Panc1 (cell line): Measurements from ENCODE around the gene PKD1L1. TPM values are rescaled to one million over a fixed set of nuclear protein-coding genes. Genes with fewer than 3 reads are reported as not detected.

Source experiments
- ATAC-seq: fragments of 200-7000 bp; cut with Tn5 transposase; 2 replicates; pipeline ENCODE4 v1.9.1; 2020; ENCODE audit warnings: mild to moderate bottlenecking, moderate library complexity
- BruUV-seq: library from RNA; stranded (reverse); fragments of 400-500 nt; replicated peaks from 2 replicates; lab custom pipeline; 2021; lab: Mats Ljungman, UMichigan
- CTCF ChIA-PET: fragments of 300-600 bp; sonication (Branson Sonifier 250); formaldehyde crosslinking; loops from one replicate; lab custom pipeline; 2022; ENCODE audit warnings: antibody characterized with exemption; lab: Charles Lee
- POLR2A ChIA-PET: fragments of 300-600 bp; sonication (Branson Sonifier 250); formaldehyde crosslinking; loops from one replicate; lab custom pipeline; 2022; ENCODE audit warnings: antibody characterized with exemption; lab: Charles Lee
- DNase-seq: peaks from one replicate; pipeline ENCODE4 v3.0.0-alpha.2; 2010; ENCODE audit warnings: low read depth, low spot score
- H3K27ac ChIP-seq: 2 replicates; pipeline ENCODE4 v1.5.1; 2011; ENCODE audit warnings: mild to moderate bottlenecking, low read length, inconsistent platforms
- H3K27me3 ChIP-seq: fragments of 200-500 bp; sonication (Bioruptor generic); 2 replicates; pipeline ENCODE4 v1.6.0; 2014; ENCODE audit warnings: low read length, inconsistent platforms; ENCODE audit not compliant: control insufficient read depth, insufficient read depth
- H3K36me3 ChIP-seq: fragments of 200-500 bp; sonication (Bioruptor generic); 2 replicates; pipeline ENCODE4 v1.5.1; 2014; ENCODE audit warnings: inconsistent platforms, mild to moderate bottlenecking, low read length, moderate library complexity; ENCODE audit not compliant: control insufficient read depth, insufficient read depth
- H3K4me1 ChIP-seq: 2 replicates; pipeline ENCODE4 v1.5.1; 2011; ENCODE audit warnings: inconsistent platforms, mild to moderate bottlenecking, low read length, moderate library complexity; ENCODE audit not compliant: control insufficient read depth, insufficient read depth
- H3K4me3 ChIP-seq, 2 experiments: 2 replicates each; pipeline ENCODE4 v1.5.1; 2011 to 2012; ENCODE audit warnings: low read depth in 2 of 2, low read length in 2 of 2, mild to moderate bottlenecking in 2 of 2, inconsistent platforms in 1 of 2, moderate library complexity in 1 of 2
- H3K9me3 ChIP-seq: fragments of 200-500 bp; sonication (Bioruptor generic); 2 replicates; pipeline ENCODE4 v1.5.1; 2014; ENCODE audit warnings: low read depth, mild to moderate bottlenecking, inconsistent platforms, low read length, moderate library complexity; ENCODE audit not compliant: control insufficient read depth, insufficient read depth
- POLR2AphosphoS5 ChIP-seq: IDR thresholded peaks from 2 replicates; pipeline ENCODE4 v1.6.1; 2012; ENCODE audit warnings: mild to moderate bottlenecking, low read depth, low read length, moderate library complexity
- REST ChIP-seq, 2 experiments: IDR thresholded peaks; 2 replicates each; pipeline ENCODE4 v1.6.1; 2011 to 2012; ENCODE audit warnings: low read depth in 2 of 2, control low read depth in 1 of 2, low read length in 1 of 2, mild to moderate bottlenecking in 1 of 2, moderate library complexity in 1 of 2; ENCODE audit not compliant: insufficient read depth in 1 of 2
- SIN3A ChIP-seq: IDR thresholded peaks from 2 replicates; pipeline ENCODE4 v1.6.1; 2012; ENCODE audit warnings: low read depth, mild to moderate bottlenecking, low read length, moderate library complexity, borderline replicate concordance; ENCODE audit not compliant: insufficient read depth
- TCF7L2 ChIP-seq: IDR thresholded peaks from 2 replicates; pipeline ENCODE4 v1.6.1; 2011; ENCODE audit warnings: mild to moderate bottlenecking, low read depth, low read length, inconsistent platforms
- in situ Hi-C: cut with HindIII; loops from 2 replicates; pipeline ENCODE4 v1.10.0; 2016; ENCODE audit warnings: low sequenced_read_pairs, low pct_unique_long_range_greater_than_20kb
- intact Hi-C: fragments of 100-400 bp; cut with micrococcal nuclease; formaldehyde crosslinking; loops from one replicate; pipeline ENCODE4 v1.10.0; 2022; ENCODE audit not compliant: unreplicated experiment
- total RNA-seq: library from RNA; stranded (reverse); gene quantifications from one replicate; pipeline ENCODE4 v1.2.1, GENCODE V29; 2021; ENCODE audit not compliant: unreplicated experiment
- TF ChIP-seq, protein P1 (sequence below): fragments of 450-650 bp; IDR thresholded peaks from 2 replicates; pipeline ENCODE4 v1.5.1; 2017; ENCODE audit warnings: mild to moderate bottlenecking

PKD1L1 gene
- total RNA-seq, 1 experiment from 2014 or later, result 2.2 TPM

- TF ChIP-seq, protein P1, sequence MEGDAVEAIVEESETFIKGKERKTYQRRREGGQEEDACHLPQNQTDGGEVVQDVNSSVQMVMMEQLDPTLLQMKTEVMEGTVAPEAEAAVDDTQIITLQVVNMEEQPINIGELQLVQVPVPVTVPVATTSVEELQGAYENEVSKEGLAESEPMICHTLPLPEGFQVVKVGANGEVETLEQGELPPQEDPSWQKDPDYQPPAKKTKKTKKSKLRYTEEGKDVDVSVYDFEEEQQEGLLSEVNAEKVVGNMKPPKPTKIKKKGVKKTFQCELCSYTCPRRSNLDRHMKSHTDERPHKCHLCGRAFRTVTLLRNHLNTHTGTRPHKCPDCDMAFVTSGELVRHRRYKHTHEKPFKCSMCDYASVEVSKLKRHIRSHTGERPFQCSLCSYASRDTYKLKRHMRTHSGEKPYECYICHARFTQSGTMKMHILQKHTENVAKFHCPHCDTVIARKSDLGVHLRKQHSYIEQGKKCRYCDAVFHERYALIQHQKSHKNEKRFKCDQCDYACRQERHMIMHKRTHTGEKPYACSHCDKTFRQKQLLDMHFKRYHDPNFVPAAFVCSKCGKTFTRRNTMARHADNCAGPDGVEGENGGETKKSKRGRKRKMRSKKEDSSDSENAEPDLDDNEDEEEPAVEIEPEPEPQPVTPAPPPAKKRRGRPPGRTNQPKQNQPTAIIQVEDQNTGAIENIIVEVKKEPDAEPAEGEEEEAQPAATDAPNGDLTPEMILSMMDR, result peak; percentile 80; the same call in 1 of the 2 replicates
- no peak for TF ChIP-seq POLR2AphosphoS5
- TF ChIP-seq TCF7L2, result no peak
- no peak for TF ChIP-seq REST (IDR thresholded peaks at IDR 0.05; ENCODE audit: insufficient read depth in 1 of 2, low read depth in 2 of 2, low read length in 1 of 2)
- no TSS peak for BruUV-seq
- Histone ChIP-seq H3K4me1 (peaks cover 49% of the 10 kb centered on the region), H3K27ac (peak overlapping the region; percentile 86), H3K9me3 (no peaks in the 10 kb centered on the region), H3K4me3 (no peak overlapping the region), H3K27me3 (no peaks in the 10 kb centered on the region), H3K36me3 (no peaks in the 10 kb centered on the region)
- POLR2A ChIA-PET, result interaction anchor here (0.7 kb wide), 1 partner anchor 362 kb away, joined by 3 read pairs; no protein-coding TSS in a partner anchor
- in situ Hi-C loops (no loop called here), intact Hi-C loops (loop anchor here (5.0 kb wide), 1 partner anchor 86 kb away; no protein-coding TSS in a partner anchor)
- peak; percentile 80 for ATAC-seq
- CTCF ChIA-PET, result interaction anchor here (0.5 to 1.5 kb wide), 8 partner anchors 86 to 672 kb away, joined by 3 to 6 read pairs (median 3); no protein-coding TSS in a partner anchor
- peak; percentile 17 for DNase-seq
Observed at GRCh38 chr7:47938574-47939165, 9.6 kb downstream of the PKD1L1 start.

DNA sequence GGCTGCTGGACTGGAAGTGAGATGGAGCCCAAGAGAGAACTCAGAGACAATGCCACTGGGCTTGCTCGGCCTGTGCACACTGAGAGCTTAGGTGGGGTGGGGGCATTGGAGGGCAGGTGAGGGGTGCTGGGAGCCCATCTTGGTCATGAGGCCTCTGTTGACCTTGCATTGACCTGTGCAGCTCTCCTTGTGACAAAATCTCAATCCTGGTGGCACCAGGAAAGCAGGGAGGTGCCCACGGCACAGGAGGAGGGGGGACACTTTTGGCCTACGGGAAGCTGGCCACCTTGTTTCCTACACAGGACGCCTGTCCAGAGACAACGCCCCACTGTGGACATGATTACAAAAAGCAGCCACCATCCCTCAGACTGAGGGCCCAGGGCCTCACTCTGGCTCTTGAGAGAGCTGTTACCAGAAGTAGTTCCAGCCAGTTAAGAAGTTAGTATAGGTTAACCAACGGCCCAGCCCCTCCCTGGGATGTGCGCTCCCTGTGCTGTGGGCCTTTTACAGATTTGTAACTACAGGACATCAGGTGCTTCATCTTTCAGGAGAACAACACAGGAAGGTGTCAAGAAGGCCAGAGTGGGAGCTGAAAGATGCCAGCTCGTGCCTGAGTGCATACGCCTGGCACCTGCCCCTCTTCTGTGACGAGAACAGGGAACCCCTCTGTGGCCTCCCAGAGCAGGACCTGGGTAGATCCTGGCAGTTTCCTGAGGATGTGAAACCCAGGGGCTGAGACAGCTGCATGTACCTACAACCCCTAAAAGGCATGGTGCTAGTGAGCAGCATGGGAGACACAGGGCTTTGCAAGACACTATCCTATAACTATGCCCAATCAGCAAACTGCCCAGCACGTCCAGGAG lies 10.3 kb downstream of the PKD1L1 start:
- ChIA-PET CTCF (interaction anchor here (0.6 to 1.3 kb wide), 4 partner anchors 91 to 242 kb away, joined by 3 to 6 read pairs (median 3); no protein-coding TSS in a partner anchor), POLR2A (no interaction called here)
- Histone ChIP-seq H3K27me3 (no peaks in the 10 kb centered on the region), H3K36me3 (no peaks in the 10 kb centered on the region), H3K4me3 (no peak overlapping the region), H3K9me3 (no peaks in the 10 kb centered on the region), H3K27ac (peak overlapping the region; percentile 86), H3K4me1 (peaks cover 46% of the 10 kb centered on the region)
- TF ChIP-seq, protein P1, result no peak
- TF ChIP-seq SIN3A, result no peak
- TF ChIP-seq REST (IDR thresholded peaks at IDR 0.05; ENCODE audit: insufficient read depth in 1 of 2, low read depth in 2 of 2, low read length in 1 of 2), result no peak
- TF ChIP-seq TCF7L2, result no peak
- TF ChIP-seq POLR2AphosphoS5, result no peak
- in situ Hi-C loops, result no loop called here
- DNase-seq (no peak), ATAC-seq (peak; percentile 36; the same call in 1 of the 2 replicates)
- intact Hi-C loops, result loop anchor here (5.0 kb wide), 1 partner anchor 86 kb away; no protein-coding TSS in a partner anchor
- no TSS peak for BruUV-seq
